ENCODE results near the gene E2F4.

The E2F4 gene

GRCh38 chr16:67191995-67192681, at the start of gene E2F4:
Gene E2F4, plus strand, starts transcription at chr16:67192155. Its CDS starts 73 bp downstream, at chr16:67192228.
- peak; percentile 40 to 93 (median 88) for DNase-seq

GRCh38 chr16:67142342-67142741, 49.6 kb upstream of the E2F4 start:
- no peak for DNase-seq

- no peak for DNase-seq
These were observed 47.0 kb upstream of the E2F4 start for GRCh38 chr16:67144943-67145342.

GRCh38 chr16:67145746-67146145, 46.2 kb upstream of the E2F4 start:
- DNase-seq, result no peak

GRCh38 chr16:67146523-67147357, 45.2 kb upstream of the E2F4 start:
- DNase-seq, result peak in 1 of 14 donors; percentile 17

GRCh38 chr16:67147437-67148140, 44.4 kb upstream of the E2F4 start:
- peak in 1 of 14 donors; percentile 45 for DNase-seq

- DNase-seq, result no peak
These were observed 43.7 kb upstream of the E2F4 start for GRCh38 chr16:67148221-67148620.

GRCh38 chr16:67148656-67149275, 43.2 kb upstream of the E2F4 start:
- DNase-seq, result no peak

- no peak for DNase-seq
These were observed 42.5 kb upstream of the E2F4 start for GRCh38 chr16:67149276-67150046.

GRCh38 chr16:67150047-67150832, 41.7 kb upstream of the E2F4 start:
- DNase-seq, result peak in 1 of 14 donors; percentile 74

GRCh38 chr16:67150833-67151396, 41.0 kb upstream of the E2F4 start, which contains the start of gene B3GNT9:
Gene B3GNT9, minus strand, starts transcription at chr16:67150998. Its CDS starts 513 bp downstream, at chr16:67150485.
- DNase-seq, result peak in 12 of 14 donors; percentile 19 to 84 (median 68)

- DNase-seq, result no peak
These were observed 40.4 kb upstream of the E2F4 start for GRCh38 chr16:67151431-67152097.

- DNase-seq, result no peak
These were observed 37.2 kb upstream of the E2F4 start for GRCh38 chr16:67154578-67155294.

- peak in 11 of 14 donors; percentile 22 to 87 (median 44) for DNase-seq
These were observed 36.4 kb upstream of the E2F4 start for GRCh38 chr16:67155295-67156142.

- no peak for DNase-seq
These were observed 35.7 kb upstream of the E2F4 start for GRCh38 chr16:67156143-67156844.

- no peak for DNase-seq
These were observed 34.7 kb upstream of the E2F4 start for GRCh38 chr16:67157106-67157748.
